Measurements from ENCODE around the gene FDPS.

FDPS gene

DNA sequence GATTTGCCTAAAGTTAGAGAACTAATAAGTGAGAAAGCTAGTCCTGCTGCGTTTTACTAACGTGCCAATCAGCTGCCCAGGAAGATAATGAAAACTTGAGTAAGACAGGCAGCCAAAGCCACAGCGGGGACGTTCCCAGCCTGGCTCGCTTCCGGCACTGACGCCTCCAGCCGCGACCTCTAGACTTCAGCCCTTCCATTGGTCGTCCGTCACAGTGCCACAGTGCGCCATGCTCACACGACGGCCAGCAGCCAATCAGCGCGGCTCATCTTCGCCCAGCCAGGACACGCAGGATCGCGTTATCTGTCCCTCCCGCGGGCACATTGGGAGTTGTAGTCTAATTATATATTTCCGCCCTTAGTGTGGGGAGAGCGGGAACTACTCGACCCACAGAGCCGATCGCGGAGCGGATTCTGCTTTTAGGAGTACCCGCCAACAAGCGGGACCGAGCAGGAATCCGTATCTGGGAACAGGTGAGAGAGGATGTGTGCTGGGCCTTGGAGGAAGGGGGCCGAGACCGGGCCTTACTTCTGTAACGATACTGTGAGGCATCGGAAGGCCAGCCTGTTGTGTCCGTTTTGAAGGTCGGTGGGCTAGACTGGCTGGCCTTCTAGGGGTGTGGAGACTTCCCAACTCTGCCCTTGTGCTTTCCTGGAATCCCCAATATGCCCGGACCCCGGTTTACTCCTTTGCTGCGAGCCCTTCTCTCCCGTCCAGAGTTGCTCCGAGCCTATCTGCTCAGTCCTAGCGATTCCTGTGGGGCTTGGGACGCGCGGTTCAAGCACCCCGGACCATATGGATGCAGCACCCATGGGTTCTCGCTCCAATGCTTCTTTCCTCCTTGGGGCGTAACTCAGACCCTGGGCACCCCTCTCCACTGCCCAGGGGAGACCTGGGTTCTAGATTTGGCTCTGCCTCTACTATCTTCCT, at the start of gene FDPS:
Gene FDPS (plus strand): TSS at position 374 of the 930 bp plus-strand sequence. CDS start 924 bp downstream, outside the sequence.
- H3K27me3 ChIP-seq (ENCODE audit: control insufficient read depth, insufficient read depth, low read length): 0 out of 2 replicates have a peak, but pooled peaks cover 4% of the 10 kb centered on the region
- H3K9me3 ChIP-seq (ENCODE audit: control insufficient read depth, insufficient read depth, low read length): no peaks in the 10 kb centered on the region
- H3K4me3 ChIP-seq (ENCODE audit: low read depth, low read length): peak within 1 kb of the TSS; percentile 99

DNA sequence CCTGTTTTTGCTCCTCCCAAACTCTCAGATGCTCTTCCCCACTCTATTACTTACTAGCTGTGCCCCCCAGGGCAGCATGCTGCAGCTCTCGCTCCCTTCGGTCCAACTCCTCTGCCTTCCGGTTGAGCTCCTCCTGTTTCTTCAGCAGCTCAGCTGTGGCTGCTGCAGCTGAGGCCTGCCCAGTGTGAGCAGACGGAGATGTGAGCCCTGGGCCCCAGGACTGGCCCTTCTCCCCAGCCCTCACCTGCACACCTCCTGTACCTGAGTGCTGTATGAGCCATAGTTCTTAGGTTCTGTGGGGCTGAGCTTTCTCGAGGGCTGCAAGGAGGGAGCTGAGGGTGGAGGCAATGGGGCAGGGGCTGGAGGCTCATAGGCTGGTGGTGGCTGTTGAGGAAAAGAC, 48.4 kb upstream of the FDPS start:
- no peak overlapping the region for H3K9ac ChIP-seq (ENCODE audit: low read depth, low read length)
- H3K4me1 ChIP-seq (ENCODE audit: control insufficient read depth, insufficient read depth, low read length): peaks cover 8% of the 10 kb centered on the region
- H3K27me3 ChIP-seq (ENCODE audit: control insufficient read depth, insufficient read depth, low read length): no peaks in the 10 kb centered on the region
- peaks cover 44% of the 10 kb centered on the region for H3K36me3 ChIP-seq (ENCODE audit: control insufficient read depth, insufficient read depth, low read length)
- no peaks in the 10 kb centered on the region for H3K9me3 ChIP-seq (ENCODE audit: control insufficient read depth, insufficient read depth, low read length)
- no peak overlapping the region for H3K4me3 ChIP-seq (ENCODE audit: low read depth, low read length)
- H3K27ac ChIP-seq (ENCODE audit: low read depth, low read length): no peak overlapping the region

More for the DNA sequence above, at the start of gene FDPS:
- Histone ChIP-seq H3K36me3 (ENCODE audit: control insufficient read depth, insufficient read depth, low read length) (peaks cover 31% of the 10 kb centered on the region), H3K4me1 (ENCODE audit: control insufficient read depth, insufficient read depth, low read length) (0 out of 2 replicates have a peak, but pooled peaks cover 3% of the 10 kb centered on the region), H3K9ac (ENCODE audit: low read depth, low read length) (peak within 1 kb of the TSS; percentile 89), H3K27ac (ENCODE audit: low read depth, low read length) (peak within 1 kb of the TSS; percentile 97)

DNA sequence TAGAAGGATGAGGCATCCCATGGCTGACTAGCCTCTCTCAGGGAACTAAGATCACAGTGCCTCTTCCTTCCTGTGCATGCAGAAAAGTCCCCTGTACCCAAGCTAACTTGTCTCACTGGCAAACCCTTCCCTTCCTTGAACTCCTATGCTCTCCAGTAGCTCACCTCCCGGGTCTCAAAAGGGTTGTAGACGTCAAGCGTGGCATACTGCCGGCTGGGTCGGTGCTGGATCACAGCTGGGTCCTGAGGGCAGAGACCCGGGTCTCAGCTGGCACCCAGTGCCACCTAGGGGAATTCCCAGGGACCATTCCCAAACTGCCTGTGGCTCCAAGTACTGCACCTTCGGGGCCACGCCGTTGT, 47.2 kb upstream of the FDPS start:
- Histone ChIP-seq H3K4me3 (ENCODE audit: low read depth, low read length) (peak overlapping the region; percentile 77), H3K36me3 (ENCODE audit: control insufficient read depth, insufficient read depth, low read length) (peaks cover 55% of the 10 kb centered on the region), H3K27me3 (ENCODE audit: control insufficient read depth, insufficient read depth, low read length) (no peaks in the 10 kb centered on the region)

GRCh38 chr1:155261852-155262673, 46.6 kb upstream of the FDPS start, which contains the start of gene SCAMP3:
SCAMP3 (minus strand) TSS chr1:155262360; CDS start chr1:155262151, 209 bp downstream.
- peaks cover 59% of the 10 kb centered on the region for H3K36me3 ChIP-seq (ENCODE audit: control insufficient read depth, insufficient read depth, low read length)

More for the DNA sequence above, 47.2 kb upstream of the FDPS start:
- H3K9ac ChIP-seq (ENCODE audit: low read depth, low read length): peak overlapping the region; percentile 75
- no peaks in the 10 kb centered on the region for H3K9me3 ChIP-seq (ENCODE audit: control insufficient read depth, insufficient read depth, low read length)
- H3K4me1 ChIP-seq (ENCODE audit: control insufficient read depth, insufficient read depth, low read length): peaks cover 8% of the 10 kb centered on the region
- H3K27ac ChIP-seq (ENCODE audit: low read depth, low read length): peak overlapping the region; percentile 92

DNA sequence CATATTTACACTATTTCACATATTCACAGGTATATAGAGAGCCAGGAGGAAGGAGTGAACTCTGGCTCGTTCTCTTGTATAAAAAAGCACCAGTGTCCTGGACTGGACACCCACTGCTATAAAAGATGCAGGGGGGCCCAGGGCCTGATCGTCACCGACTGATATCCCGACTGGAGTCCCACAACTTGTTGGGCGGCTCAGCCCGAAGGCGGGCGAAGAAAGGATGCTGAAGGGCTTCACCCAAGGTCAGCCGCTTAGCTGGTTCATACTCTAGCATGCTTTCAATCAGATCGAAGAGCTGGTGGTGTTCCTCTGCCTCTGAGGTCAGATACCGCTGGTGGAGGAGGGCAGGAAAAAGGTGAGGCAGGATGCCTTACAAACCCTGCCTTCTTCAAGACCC, 45.6 kb upstream of the FDPS start:
- Histone ChIP-seq H3K27ac (ENCODE audit: low read depth, low read length) (peak overlapping the region; percentile 92), H3K9ac (ENCODE audit: low read depth, low read length) (no peak overlapping the region), H3K9me3 (ENCODE audit: control insufficient read depth, insufficient read depth, low read length) (no peaks in the 10 kb centered on the region), H3K4me1 (ENCODE audit: control insufficient read depth, insufficient read depth, low read length) (peaks cover 8% of the 10 kb centered on the region), H3K36me3 (ENCODE audit: control insufficient read depth, insufficient read depth, low read length) (peaks cover 63% of the 10 kb centered on the region), H3K27me3 (ENCODE audit: control insufficient read depth, insufficient read depth, low read length) (no peaks in the 10 kb centered on the region), H3K4me3 (ENCODE audit: low read depth, low read length) (no peak overlapping the region)

More at GRCh38 chr1:155261852-155262673, 46.6 kb upstream of the FDPS start, which contains the start of gene SCAMP3:
- Histone ChIP-seq H3K4me1 (ENCODE audit: control insufficient read depth, insufficient read depth, low read length) (peaks cover 8% of the 10 kb centered on the region), H3K27ac (ENCODE audit: low read depth, low read length) (peak within 1 kb of the TSS; percentile 92), H3K9me3 (ENCODE audit: control insufficient read depth, insufficient read depth, low read length) (no peaks in the 10 kb centered on the region), H3K4me3 (ENCODE audit: low read depth, low read length) (peak within 1 kb of the TSS; percentile 77), H3K9ac (ENCODE audit: low read depth, low read length) (peak within 1 kb of the TSS; percentile 75), H3K27me3 (ENCODE audit: control insufficient read depth, insufficient read depth, low read length) (no peaks in the 10 kb centered on the region)

GRCh38 chr1:155266553-155266952, 42.1 kb upstream of the FDPS start:
- H3K9ac ChIP-seq (ENCODE audit: low read depth, low read length): no peak overlapping the region
- no peak overlapping the region for H3K4me3 ChIP-seq (ENCODE audit: low read depth, low read length)
- no peaks in the 10 kb centered on the region for H3K27me3 ChIP-seq (ENCODE audit: control insufficient read depth, insufficient read depth, low read length)
- H3K9me3 ChIP-seq (ENCODE audit: control insufficient read depth, insufficient read depth, low read length): no peaks in the 10 kb centered on the region
- no peaks in the 10 kb centered on the region for H3K4me1 ChIP-seq (ENCODE audit: control insufficient read depth, insufficient read depth, low read length)
- H3K27ac ChIP-seq (ENCODE audit: low read depth, low read length): no peak overlapping the region
- peaks cover 86% of the 10 kb centered on the region for H3K36me3 ChIP-seq (ENCODE audit: control insufficient read depth, insufficient read depth, low read length)

GRCh38 chr1:155267373-155267772, 41.3 kb upstream of the FDPS start:
- H3K27ac ChIP-seq (ENCODE audit: low read depth, low read length): no peak overlapping the region
- no peak overlapping the region for H3K4me3 ChIP-seq (ENCODE audit: low read depth, low read length)
- H3K4me1 ChIP-seq (ENCODE audit: control insufficient read depth, insufficient read depth, low read length): no peaks in the 10 kb centered on the region
- H3K36me3 ChIP-seq (ENCODE audit: control insufficient read depth, insufficient read depth, low read length): peaks cover 90% of the 10 kb centered on the region
- no peak overlapping the region for H3K9ac ChIP-seq (ENCODE audit: low read depth, low read length)
- H3K27me3 ChIP-seq (ENCODE audit: control insufficient read depth, insufficient read depth, low read length): no peaks in the 10 kb centered on the region
- no peaks in the 10 kb centered on the region for H3K9me3 ChIP-seq (ENCODE audit: control insufficient read depth, insufficient read depth, low read length)

DNA sequence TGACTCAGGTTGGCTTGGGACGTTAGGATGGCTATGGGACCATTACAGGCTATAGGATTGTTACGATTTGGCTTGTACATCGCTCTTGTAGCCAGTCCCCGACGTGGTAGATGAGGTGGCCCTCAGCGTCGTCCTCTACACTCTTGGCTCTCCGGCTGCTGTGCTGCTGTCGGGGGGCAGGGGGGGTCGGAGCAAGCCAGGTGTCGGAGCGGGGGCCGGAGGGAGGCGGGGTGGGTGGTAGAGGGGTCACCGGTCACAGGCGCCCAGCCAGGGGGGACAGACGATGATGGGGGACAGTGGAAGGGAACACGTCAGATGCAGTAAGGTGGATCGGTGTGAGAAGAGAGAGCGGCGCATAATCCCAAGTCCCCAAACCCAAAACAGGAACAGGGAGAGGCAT, 40.0 kb upstream of the FDPS start:
- peaks cover 79% of the 10 kb centered on the region for H3K36me3 ChIP-seq (ENCODE audit: control insufficient read depth, insufficient read depth, low read length)
- H3K27ac ChIP-seq (ENCODE audit: low read depth, low read length): no peak overlapping the region
- H3K27me3 ChIP-seq (ENCODE audit: control insufficient read depth, insufficient read depth, low read length): no peaks in the 10 kb centered on the region

GRCh38 chr1:155269381-155269780, 39.3 kb upstream of the FDPS start:
- Histone ChIP-seq H3K36me3 (ENCODE audit: control insufficient read depth, insufficient read depth, low read length) (peaks cover 72% of the 10 kb centered on the region), H3K9me3 (ENCODE audit: control insufficient read depth, insufficient read depth, low read length) (no peaks in the 10 kb centered on the region), H3K4me3 (ENCODE audit: low read depth, low read length) (no peak overlapping the region), H3K27ac (ENCODE audit: low read depth, low read length) (no peak overlapping the region), H3K9ac (ENCODE audit: low read depth, low read length) (no peak overlapping the region), H3K27me3 (ENCODE audit: control insufficient read depth, insufficient read depth, low read length) (no peaks in the 10 kb centered on the region), H3K4me1 (ENCODE audit: control insufficient read depth, insufficient read depth, low read length) (peaks cover 5% of the 10 kb centered on the region; the same call in 1 of the 2 replicates)

More for the DNA sequence above, 40.0 kb upstream of the FDPS start:
- Histone ChIP-seq H3K4me1 (ENCODE audit: control insufficient read depth, insufficient read depth, low read length) (peaks cover 1% of the 10 kb centered on the region; the same call in 1 of the 2 replicates), H3K4me3 (ENCODE audit: low read depth, low read length) (no peak overlapping the region), H3K9me3 (ENCODE audit: control insufficient read depth, insufficient read depth, low read length) (no peaks in the 10 kb centered on the region), H3K9ac (ENCODE audit: low read depth, low read length) (no peak overlapping the region)

DNA sequence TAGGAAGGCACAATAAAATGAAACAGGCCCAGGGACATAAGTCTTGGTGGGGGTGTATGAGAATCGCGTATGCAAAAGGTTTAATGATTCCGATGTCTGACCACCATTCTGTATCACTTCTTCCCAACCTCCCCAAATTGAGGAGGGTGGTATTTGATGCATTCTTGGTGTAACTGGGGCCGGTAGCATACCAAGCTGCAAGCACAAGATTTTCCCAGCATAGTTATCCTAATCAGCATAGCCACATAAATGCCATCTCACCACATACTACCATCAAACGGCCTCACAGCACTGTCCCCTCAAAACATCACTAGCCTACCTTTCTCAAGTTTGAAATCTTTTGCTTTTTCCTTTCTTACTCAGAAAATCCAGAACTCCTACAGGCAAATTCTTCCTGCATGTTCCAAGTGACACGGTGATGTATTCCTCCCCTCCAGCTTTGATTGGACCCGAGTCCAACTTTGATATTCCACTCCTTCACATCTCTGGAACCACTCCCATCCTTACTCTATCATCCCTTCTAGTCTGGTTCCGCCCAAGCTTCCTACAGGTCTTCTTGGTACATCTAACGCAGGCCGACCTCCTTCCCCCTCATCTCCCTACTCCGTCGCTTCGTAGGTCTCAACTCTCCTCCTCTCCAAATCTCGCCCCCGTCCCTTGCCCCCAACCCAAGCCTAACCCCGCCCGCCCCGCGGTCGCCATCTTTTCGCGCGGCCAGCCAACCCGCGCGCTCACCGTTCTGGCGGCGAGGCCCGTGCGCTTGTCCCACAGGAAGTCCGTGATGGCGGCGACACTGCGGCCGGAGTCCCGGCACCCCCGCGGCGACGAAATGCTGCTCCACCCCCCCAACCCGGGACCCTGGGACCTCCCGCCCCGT, 36.0 kb upstream of the FDPS start:
- Histone ChIP-seq H3K36me3 (ENCODE audit: control insufficient read depth, insufficient read depth, low read length) (peaks cover 40% of the 10 kb centered on the region), H3K4me1 (ENCODE audit: control insufficient read depth, insufficient read depth, low read length) (peaks cover 7% of the 10 kb centered on the region), H3K27ac (ENCODE audit: low read depth, low read length) (peak overlapping the region; percentile 96), H3K9me3 (ENCODE audit: control insufficient read depth, insufficient read depth, low read length) (no peaks in the 10 kb centered on the region), H3K4me3 (ENCODE audit: low read depth, low read length) (peak overlapping the region; percentile 96), H3K27me3 (ENCODE audit: control insufficient read depth, insufficient read depth, low read length) (peaks cover 6% of the 10 kb centered on the region; the same call in 1 of the 2 replicates), H3K9ac (ENCODE audit: low read depth, low read length) (peak overlapping the region; percentile 73)
